NCI-H1930 (cell line): ENCODE measurements around the gene TPCN1.

ENCODE experiments used
- DNase-seq, 2 experiments: peaks; one replicate each; lab custom pipeline; 2025; lab: John Stamatoyannopoulos, UW

TPCN1 gene

GRCh38 chr12:113340061-113340460, 118.8 kb downstream of the TPCN1 start:
- no peak for DNase-seq

- DNase-seq = no peak
Observed at GRCh38 chr12:113341535-113341934, 120.3 kb downstream of the TPCN1 start.

- no peak for DNase-seq
Observed at GRCh38 chr12:113345318-113345717, 124.1 kb downstream of the TPCN1 start.

GRCh38 chr12:113346353-113346752, 125.1 kb downstream of the TPCN1 start:
- no peak for DNase-seq

GRCh38 chr12:113347107-113347506, 125.8 kb downstream of the TPCN1 start:
- DNase-seq = no peak

- no peak for DNase-seq
Observed at GRCh38 chr12:113347892-113348291, 126.6 kb downstream of the TPCN1 start.
